Measurements from ENCODE around the gene DPYSL4. TPM values are rescaled to one million over a fixed set of nuclear protein-coding genes. Genes with fewer than 3 reads are reported as not detected.

Gene DPYSL4
- total and polyA plus RNA-seq, 4 experiments from 2014 or later, result 0.21 to 1.8 (median 0.41) TPM

DNA sequence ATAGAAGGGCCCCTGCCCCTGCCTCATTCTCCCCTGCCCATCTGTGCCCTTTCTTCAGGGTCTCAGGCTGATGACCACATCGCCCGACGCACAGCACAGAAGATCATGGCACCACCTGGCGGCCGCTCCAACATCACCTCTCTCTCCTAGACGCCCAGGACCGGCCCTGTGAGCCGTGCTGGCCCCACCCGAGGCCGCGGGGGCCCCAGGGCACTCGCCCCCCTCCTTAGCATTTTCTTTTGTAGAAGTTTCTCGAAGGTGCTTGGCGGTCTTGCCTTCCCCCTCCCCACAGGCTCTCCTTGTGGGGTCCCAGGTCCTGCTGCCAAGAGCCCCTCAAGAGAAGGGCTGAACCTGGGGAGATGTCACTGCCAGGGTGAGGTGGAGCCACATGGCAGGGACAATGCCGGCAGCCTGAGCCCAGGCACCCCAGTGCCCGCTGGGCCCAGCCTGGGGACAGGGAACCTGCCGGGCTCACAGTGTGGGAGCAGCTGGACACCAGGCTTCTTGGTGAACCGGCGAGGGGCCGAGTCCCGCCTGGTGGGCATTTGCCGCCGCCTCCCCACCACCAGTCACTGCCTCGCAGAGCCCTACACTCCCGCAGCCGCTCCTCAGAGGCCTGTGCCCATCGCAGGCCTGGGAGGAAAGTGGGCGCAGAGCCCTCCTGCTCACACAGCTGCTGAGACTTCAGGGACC, 18.2 kb downstream of the DPYSL4 start:
- H3K27me3 ChIP-seq (ENCODE audit: insufficient read depth, low read length), result no peaks in the 10 kb centered on the region
- no peak overlapping the region for H3K4me3 ChIP-seq (ENCODE audit: low read length in 2 of 2)
- ChIA-PET POLR2A (ENCODE audit: partially characterized antibody) (no interaction called here), CTCF (ENCODE audit: partially characterized antibody) (no interaction called here)
- peak in 1 of 5 donors; percentile 15 for DNase-seq
- no peaks in the 10 kb centered on the region for H3K9me3 Mint-ChIP-seq
- H3K4me3 Mint-ChIP-seq, result no peak overlapping the region
- peaks cover 0 to 1% of the 10 kb centered on the region in 2 donors for H3K36me3 Mint-ChIP-seq
- no peaks in the 10 kb centered on the region for H3K36me3 ChIP-seq (ENCODE audit: insufficient read depth, low read length)
- no peaks in the 10 kb centered on the region for H3K9me3 ChIP-seq (ENCODE audit: control insufficient read depth in 1 of 2, low read length in 2 of 2)
- no peaks in the 10 kb centered on the region for H3K27me3 Mint-ChIP-seq
- intact Hi-C loops (cut with micrococcal nuclease), result no loop called here
- no peaks in the 10 kb centered on the region for H3K4me1 ChIP-seq (ENCODE audit: insufficient read depth, low read length)
- peak overlapping the region in 2 of 7 donors; percentile 35 to 42 for H3K27ac Mint-ChIP-seq
- no peak overlapping the region for H3K27ac ChIP-seq (ENCODE audit: low read depth, low read length)
- H3K4me1 Mint-ChIP-seq, result no peaks in the 10 kb centered on the region

GRCh38 chr10:132205650-132206376, 19.1 kb downstream of the DPYSL4 start:
- Mint-ChIP-seq H3K27ac (peak overlapping the region in 1 of 7 donors; percentile 29), H3K36me3 (peaks cover 0 to 1% of the 10 kb centered on the region in 2 donors), H3K9me3 (no peaks in the 10 kb centered on the region), H3K27me3 (no peaks in the 10 kb centered on the region), H3K4me1 (no peaks in the 10 kb centered on the region), H3K4me3 (no peak overlapping the region)
- intact Hi-C loops (cut with micrococcal nuclease), result no loop called here
- no peak overlapping the region for H3K27ac ChIP-seq (ENCODE audit: low read depth, low read length)
- no peaks in the 10 kb centered on the region for H3K27me3 ChIP-seq (ENCODE audit: insufficient read depth, low read length)
- no peaks in the 10 kb centered on the region for H3K4me1 ChIP-seq (ENCODE audit: insufficient read depth, low read length)
- H3K36me3 ChIP-seq (ENCODE audit: insufficient read depth, low read length), result no peaks in the 10 kb centered on the region
- no peak overlapping the region for H3K4me3 ChIP-seq (ENCODE audit: low read length in 2 of 2)
- ChIA-PET CTCF (ENCODE audit: partially characterized antibody) (no interaction called here), POLR2A (ENCODE audit: partially characterized antibody) (no interaction called here)
- peak in 1 of 5 donors; percentile 12 for DNase-seq
- no peaks in the 10 kb centered on the region for H3K9me3 ChIP-seq (ENCODE audit: control insufficient read depth in 1 of 2, low read length in 2 of 2)

DNA sequence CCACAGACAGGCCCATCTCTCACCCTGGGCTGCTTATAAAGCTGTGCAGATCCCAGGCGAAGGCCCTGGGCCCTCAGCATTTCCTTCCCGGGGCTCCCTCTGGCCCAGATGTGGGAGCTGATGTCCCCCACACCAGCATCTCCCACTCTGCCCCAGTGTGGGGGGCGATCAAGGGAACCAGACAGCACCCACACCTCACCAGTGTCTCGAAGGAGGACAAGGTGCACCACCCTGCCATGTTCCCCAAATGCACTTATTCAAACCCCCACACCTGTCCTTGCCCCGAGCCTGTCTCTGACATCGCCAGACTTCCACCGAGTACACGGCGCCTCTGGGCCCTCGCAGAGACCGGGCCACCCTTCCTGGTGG, 19.6 kb downstream of the DPYSL4 start:
- POLR2A ChIA-PET (ENCODE audit: partially characterized antibody), result no interaction called here
- intact Hi-C loops (cut with micrococcal nuclease), result no loop called here
- Mint-ChIP-seq H3K36me3 (peaks cover 0 to 1% of the 10 kb centered on the region in 2 donors), H3K9me3 (no peaks in the 10 kb centered on the region), H3K27me3 (no peaks in the 10 kb centered on the region), H3K4me3 (no peak overlapping the region), H3K4me1 (no peaks in the 10 kb centered on the region), H3K27ac (no peak overlapping the region)
- peak in 1 of 5 donors; percentile 19 for DNase-seq
- Histone ChIP-seq H3K27ac (ENCODE audit: low read depth, low read length) (no peak overlapping the region), H3K9me3 (ENCODE audit: control insufficient read depth in 1 of 2, low read length in 2 of 2) (no peaks in the 10 kb centered on the region), H3K36me3 (ENCODE audit: insufficient read depth, low read length) (no peaks in the 10 kb centered on the region), H3K27me3 (ENCODE audit: insufficient read depth, low read length) (no peaks in the 10 kb centered on the region), H3K4me3 (ENCODE audit: low read length in 2 of 2) (no peak overlapping the region), H3K4me1 (ENCODE audit: insufficient read depth, low read length) (no peaks in the 10 kb centered on the region)
- CTCF ChIA-PET (ENCODE audit: partially characterized antibody), result no interaction called here

GRCh38 chr10:132206806-132207535, 20.2 kb downstream of the DPYSL4 start:
- H3K27me3 Mint-ChIP-seq, result no peaks in the 10 kb centered on the region
- H3K36me3 Mint-ChIP-seq, result peaks cover under 1 to 1% of the 10 kb centered on the region in 2 donors
- no peaks in the 10 kb centered on the region for H3K9me3 ChIP-seq (ENCODE audit: control insufficient read depth in 1 of 2, low read length in 2 of 2)
- H3K4me3 ChIP-seq (ENCODE audit: low read length in 2 of 2), result no peak overlapping the region
- ChIA-PET POLR2A (ENCODE audit: partially characterized antibody) (no interaction called here), CTCF (ENCODE audit: partially characterized antibody) (no interaction called here)
- H3K9me3 Mint-ChIP-seq, result peaks cover 0 to under 1% (median 0%) of the 10 kb centered on the region in 8 donors
- no peak overlapping the region for H3K27ac Mint-ChIP-seq
- H3K4me1 ChIP-seq (ENCODE audit: insufficient read depth, low read length), result no peaks in the 10 kb centered on the region
- H3K4me3 Mint-ChIP-seq, result no peak overlapping the region
- no peak overlapping the region for H3K27ac ChIP-seq (ENCODE audit: low read depth, low read length)
- intact Hi-C loops (cut with micrococcal nuclease), result no loop called here
- H3K27me3 ChIP-seq (ENCODE audit: insufficient read depth, low read length), result no peaks in the 10 kb centered on the region
- no peaks in the 10 kb centered on the region for H3K36me3 ChIP-seq (ENCODE audit: insufficient read depth, low read length)
- peak in 1 of 5 donors; percentile 19 for DNase-seq
- no peaks in the 10 kb centered on the region for H3K4me1 Mint-ChIP-seq

DNA sequence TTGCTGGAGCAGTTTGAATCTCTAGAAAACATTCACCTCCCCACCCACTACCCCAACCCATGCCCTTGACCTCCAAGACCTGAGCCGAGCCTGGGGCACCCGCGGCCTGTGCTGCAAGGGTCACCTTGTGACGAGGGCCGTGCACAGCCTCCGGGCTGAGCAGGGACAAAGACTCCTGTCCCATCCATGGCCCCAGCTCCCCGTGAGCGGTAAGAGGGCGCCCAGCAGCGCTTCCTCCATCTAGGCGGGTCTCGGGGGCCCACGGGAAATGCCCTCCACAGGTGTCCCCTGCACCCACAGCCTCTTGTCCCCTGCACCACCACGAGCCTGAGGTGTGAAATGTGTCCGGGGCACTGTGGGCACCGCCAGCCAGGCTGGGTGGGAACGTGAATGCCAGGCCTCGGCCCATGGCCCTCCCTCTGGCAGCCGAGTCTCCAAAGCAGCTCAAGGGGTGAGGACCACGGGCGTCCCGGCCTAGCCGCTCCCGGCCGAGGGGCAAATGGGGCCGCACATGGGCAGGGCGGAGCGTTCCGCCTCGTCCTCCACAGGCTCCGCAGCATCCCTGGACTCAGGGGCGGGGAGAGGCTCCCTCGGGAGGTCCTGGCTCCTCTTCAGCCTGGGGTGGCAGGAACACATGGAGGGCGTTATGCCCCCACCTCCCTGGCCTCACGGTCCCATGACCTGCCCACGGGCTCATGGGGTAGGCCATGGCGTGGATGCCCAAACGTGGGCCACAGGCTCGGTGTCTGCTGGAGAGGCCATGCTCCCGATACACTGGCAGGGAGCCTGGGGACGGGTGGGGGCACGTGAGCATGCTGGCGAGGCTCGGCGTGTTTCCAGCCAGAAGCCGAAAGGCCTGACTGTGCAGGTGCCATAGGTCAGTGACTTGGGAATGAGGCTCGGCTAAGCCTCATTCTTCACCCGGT, 21.1 kb downstream of the DPYSL4 start:
- intact Hi-C loops (cut with micrococcal nuclease), result no loop called here

GRCh38 chr10:132208462-132209050, 21.8 kb downstream of the DPYSL4 start:
- H3K4me1 Mint-ChIP-seq, result peaks cover 0 to 1% (median 0%) of the 10 kb centered on the region in 4 donors
- peaks cover under 1 to 10% (median 6%) of the 10 kb centered on the region in 8 donors for H3K9me3 Mint-ChIP-seq
- Histone ChIP-seq H3K27me3 (ENCODE audit: insufficient read depth, low read length) (no peaks in the 10 kb centered on the region), H3K36me3 (ENCODE audit: insufficient read depth, low read length) (no peaks in the 10 kb centered on the region), H3K4me3 (ENCODE audit: low read length in 2 of 2) (no peak overlapping the region), H3K9me3 (ENCODE audit: control insufficient read depth in 1 of 2, low read length in 2 of 2) (no peaks in the 10 kb centered on the region), H3K4me1 (ENCODE audit: insufficient read depth, low read length) (no peaks in the 10 kb centered on the region), H3K27ac (ENCODE audit: low read depth, low read length) (no peak overlapping the region)
- ChIA-PET CTCF (ENCODE audit: partially characterized antibody) (no interaction called here), POLR2A (ENCODE audit: partially characterized antibody) (no interaction called here)
- intact Hi-C loops (cut with micrococcal nuclease), result no loop called here
- peak in 1 of 5 donors; percentile 14 for DNase-seq
- no peak overlapping the region for H3K4me3 Mint-ChIP-seq
- H3K36me3 Mint-ChIP-seq, result peaks cover 9 to 14% of the 10 kb centered on the region in 2 donors
- H3K27me3 Mint-ChIP-seq, result no peaks in the 10 kb centered on the region
- H3K27ac Mint-ChIP-seq, result no peak overlapping the region

More for the DNA sequence above, 21.1 kb downstream of the DPYSL4 start:
- H3K27ac Mint-ChIP-seq, result no peak overlapping the region
- no peaks in the 10 kb centered on the region for H3K36me3 ChIP-seq (ENCODE audit: insufficient read depth, low read length)
- H3K36me3 Mint-ChIP-seq, result peaks cover 5 to 7% of the 10 kb centered on the region in 2 donors
- ChIA-PET POLR2A (ENCODE audit: partially characterized antibody) (no interaction called here), CTCF (ENCODE audit: partially characterized antibody) (no interaction called here)
- H3K4me3 Mint-ChIP-seq, result no peak overlapping the region
- peaks cover 0 to 7% (median 3%) of the 10 kb centered on the region in 8 donors for H3K9me3 Mint-ChIP-seq
- H3K27ac ChIP-seq (ENCODE audit: low read depth, low read length), result no peak overlapping the region
- H3K27me3 Mint-ChIP-seq, result no peaks in the 10 kb centered on the region
- DNase-seq, result peak in 1 of 5 donors; percentile 26
- H3K4me1 Mint-ChIP-seq, result no peaks in the 10 kb centered on the region
- H3K4me3 ChIP-seq (ENCODE audit: low read length in 2 of 2), result no peak overlapping the region
- no peaks in the 10 kb centered on the region for H3K9me3 ChIP-seq (ENCODE audit: control insufficient read depth in 1 of 2, low read length in 2 of 2)
- H3K27me3 ChIP-seq (ENCODE audit: insufficient read depth, low read length), result no peaks in the 10 kb centered on the region
- H3K4me1 ChIP-seq (ENCODE audit: insufficient read depth, low read length), result no peaks in the 10 kb centered on the region
